HT1080 (cell line): Measurements from ENCODE around the gene ENTREP3. TPM values are rescaled to one million over a fixed set of nuclear protein-coding genes. Genes with fewer than 3 reads are reported as not detected.

Source experiments
- DNase-seq: peaks from one replicate; pipeline ENCODE4 v3.0.0-alpha.2; 2015; ENCODE audit warnings: low read depth
- total RNA-seq: library from RNA; depleted of rRNA; stranded (reverse); fragments of >200 nt; shearing (Covaris generic); gene quantifications from 2 replicates; pipeline ENCODE4 v1.2.3, GENCODE V29; 2014; rRNA removed

The ENTREP3 gene
- total RNA-seq, 1 experiment from 2014 or later: 15.3 TPM

DNA sequence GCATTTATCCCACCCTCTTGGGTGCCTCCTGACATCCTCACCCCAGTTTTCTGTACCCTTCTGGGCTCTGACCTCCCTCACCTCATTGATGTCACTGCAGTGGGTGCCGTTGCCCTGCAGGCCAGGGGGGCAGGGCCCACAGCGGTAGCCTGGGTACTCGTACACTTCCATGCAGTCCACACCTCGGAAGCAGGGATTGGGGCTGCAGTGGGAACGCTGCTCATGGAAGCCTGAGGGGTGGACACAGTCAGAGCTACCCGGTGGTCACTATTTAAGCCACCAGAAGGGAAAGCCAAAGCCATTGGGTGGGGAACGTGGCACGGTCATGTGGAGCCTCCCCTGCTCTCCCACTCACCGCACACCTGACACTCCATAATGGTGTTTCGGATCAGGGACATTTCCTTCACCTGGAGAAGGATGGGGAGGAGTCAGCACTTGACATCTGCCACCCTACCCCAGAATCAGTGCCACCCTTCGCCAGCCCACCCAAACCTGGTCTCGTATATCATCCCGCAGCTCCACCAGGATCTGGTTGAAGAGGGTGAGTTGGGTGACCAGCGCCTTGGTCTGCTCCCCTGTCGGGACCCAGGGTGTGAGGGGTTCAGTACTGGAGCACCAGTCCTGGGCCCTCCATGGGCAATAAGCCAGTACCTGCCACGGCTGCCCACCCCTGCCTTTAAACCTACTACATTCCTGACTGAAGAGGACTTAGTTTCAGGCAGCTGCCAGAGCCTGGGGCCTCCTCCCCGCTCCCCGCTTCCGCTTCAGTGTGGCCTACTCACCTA lies 52.4 kb downstream of the ENTREP3 start:
- DNase-seq: no peak

DNA sequence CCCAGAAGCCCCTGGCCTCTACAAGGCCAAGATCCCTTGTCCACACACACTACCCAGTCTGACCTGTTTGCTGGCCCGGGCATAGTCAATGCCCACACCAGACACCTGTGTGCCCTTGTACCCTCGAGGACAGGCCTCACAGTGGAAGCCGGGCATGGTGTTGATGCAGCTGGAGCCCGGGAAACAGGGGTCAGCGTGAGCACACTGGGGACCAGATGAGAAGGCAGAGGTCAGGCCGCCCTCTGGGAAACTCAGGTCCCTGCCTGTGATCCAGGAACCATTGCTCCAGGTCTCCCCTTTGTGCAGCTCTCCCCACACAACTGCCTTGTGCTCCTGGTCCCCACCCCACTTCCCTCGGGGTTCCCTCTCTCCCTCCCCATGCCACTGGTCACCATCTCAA lies 53.1 kb downstream of the ENTREP3 start:
- no peak for DNase-seq

DNA sequence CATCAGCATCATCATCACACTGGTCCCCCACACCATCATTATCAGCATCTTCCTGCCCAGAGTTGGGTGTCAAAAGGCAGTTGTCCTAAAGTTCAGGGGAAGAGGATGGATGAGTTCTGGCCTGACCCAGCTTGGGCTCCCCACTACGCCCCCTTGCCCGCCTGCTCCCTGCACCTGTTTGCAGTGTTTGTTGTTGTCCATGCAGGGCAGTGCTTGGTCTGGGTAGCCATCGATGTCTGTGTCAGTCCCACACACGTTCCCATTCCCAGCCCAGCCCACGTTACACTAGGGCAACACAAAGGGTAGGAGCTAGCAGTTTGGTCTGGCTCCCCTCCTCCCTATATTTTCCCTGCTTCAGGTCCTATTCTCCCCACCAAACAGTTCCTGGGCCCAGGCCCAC lies 54.4 kb downstream of the ENTREP3 start:
- no peak for DNase-seq

DNA sequence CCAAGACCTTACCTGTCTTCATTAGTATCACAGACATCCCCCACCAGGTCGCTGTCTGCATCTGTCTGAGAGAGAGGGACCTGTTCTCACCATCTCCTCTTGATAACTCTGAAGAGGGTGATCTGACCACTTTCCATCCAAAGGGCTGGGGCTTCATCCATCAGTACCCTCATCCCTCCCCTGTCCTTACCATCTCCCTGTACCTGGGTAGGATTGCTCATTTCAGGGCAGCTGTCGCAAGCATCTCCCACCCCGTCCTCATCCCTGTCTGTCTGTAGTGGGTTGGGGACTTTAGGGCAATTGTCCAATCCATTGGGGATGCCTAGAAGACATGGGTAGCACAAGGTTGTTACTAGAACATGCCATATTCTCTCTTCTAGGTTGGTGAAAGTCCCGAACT lies 55.5 kb downstream of the ENTREP3 start:
- no peak for DNase-seq

DNA sequence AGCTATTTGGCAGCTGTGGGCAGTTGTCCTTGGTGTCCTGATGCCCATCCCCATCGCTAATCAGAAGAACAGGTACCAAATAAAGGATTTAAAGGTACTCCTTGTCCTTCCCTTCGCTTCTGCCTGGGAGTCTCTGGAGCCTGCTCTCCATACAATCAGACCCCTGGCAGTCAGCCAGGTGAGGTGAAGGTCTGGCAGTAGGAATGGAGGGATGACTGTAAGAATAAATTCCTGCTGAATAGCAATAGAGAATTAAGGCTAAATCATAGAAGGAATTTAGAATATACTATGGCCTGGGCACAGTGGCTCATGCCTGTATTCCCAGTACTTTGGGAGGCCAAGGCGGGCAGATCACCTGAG lies 56.8 kb downstream of the ENTREP3 start:
- no peak for DNase-seq

DNA sequence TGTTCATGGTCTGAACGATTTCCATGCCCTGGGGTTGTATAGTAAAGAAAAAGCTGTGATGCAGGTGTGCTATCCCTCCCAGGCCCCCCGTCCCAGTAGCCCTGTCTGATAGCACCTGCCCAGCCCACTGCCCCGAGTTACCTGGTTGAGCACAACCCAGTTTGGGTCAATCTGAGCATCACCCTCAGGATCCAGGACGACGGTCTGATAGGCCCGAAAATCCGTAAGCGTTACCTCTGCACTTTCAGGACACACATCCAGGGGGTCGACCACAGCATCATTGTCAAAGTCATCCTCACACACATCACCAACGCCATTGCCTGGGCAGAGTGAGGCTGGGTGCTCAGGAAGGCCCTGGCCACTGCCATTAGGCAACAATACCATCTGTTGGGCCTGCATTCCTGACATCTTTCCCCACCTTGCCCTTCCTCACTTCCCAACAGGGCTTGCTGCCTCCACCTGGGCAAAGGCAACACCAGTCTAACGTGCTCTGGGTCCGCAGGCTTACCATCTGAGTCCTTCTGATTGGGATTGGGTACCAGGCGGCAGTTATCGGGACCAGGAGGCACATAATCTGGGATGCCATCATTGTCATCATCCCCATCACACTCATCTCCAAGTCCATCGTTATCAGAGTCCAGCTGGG lies 57.3 kb downstream of the ENTREP3 start:
- no peak for DNase-seq

Other genes starting within 250 kb of the ENTREP3 start
- gene DCST2, start 221.7 kb downstream of the ENTREP3 start, total RNA-seq: 0.03 TPM in 1 of 2 replicates, not detected in the other
- gene DCST1, start 221.7 kb downstream of the ENTREP3 start, total RNA-seq: 0.17 TPM in 1 of 2 replicates, not detected in the other
- gene ADAM15, start 204.2 kb downstream of the ENTREP3 start, total RNA-seq: 198 and 262 TPM in 2 replicates
- gene EFNA4, start 191.7 kb downstream of the ENTREP3 start, total RNA-seq: 8.4 and 11.0 TPM in 2 replicates
- gene EFNA3, start 176.6 kb downstream of the ENTREP3 start, total RNA-seq: 3.3 and 7.0 TPM in 2 replicates
- 1.4 and 3.6 TPM in 2 replicates for gene EFNA1, start 127.6 kb downstream of the ENTREP3 start, total RNA-seq
- 36.9 and 42.2 TPM in 2 replicates for gene SLC50A1, start 119.6 kb downstream of the ENTREP3 start, total RNA-seq
- 36.0 and 42.9 TPM in 2 replicates for gene DPM3, start 115.0 kb downstream of the ENTREP3 start, total RNA-seq
- 126 and 170 TPM in 2 replicates for gene KRTCAP2, start 82.2 kb downstream of the ENTREP3 start, total RNA-seq
- gene TRIM46, start 81.6 kb downstream of the ENTREP3 start, total RNA-seq: 3.1 and 4.1 TPM in 2 replicates
- 2.7 and 3.1 TPM in 2 replicates for gene THBS3, start 47.6 kb downstream of the ENTREP3 start, total RNA-seq
- 50.0 and 54.0 TPM in 2 replicates for gene MTX1, start 46.8 kb downstream of the ENTREP3 start, total RNA-seq
- 124 and 158 TPM in 2 replicates for gene SCAMP3, start 6.9 kb upstream of the ENTREP3 start, total RNA-seq
- gene CLK2, start 18.0 kb upstream of the ENTREP3 start, total RNA-seq: 19.1 and 26.0 TPM in 2 replicates
- gene HCN3, start 22.0 kb upstream of the ENTREP3 start, total RNA-seq: 0.84 and 1.1 TPM in 2 replicates
- gene PKLR, start 46.0 kb upstream of the ENTREP3 start, total RNA-seq: not detected in 2 replicates
- 233 and 262 TPM in 2 replicates for gene FDPS, start 53.4 kb upstream of the ENTREP3 start, total RNA-seq
- 40.1 and 46.7 TPM in 2 replicates for gene RUSC1, start 65.4 kb upstream of the ENTREP3 start, total RNA-seq